GM13977 (cell line): ENCODE data around the gene KCNK17.
"Not testable (repeated sequence)": the region's sequence is repeated elsewhere in the genome, so short reads cannot be mapped to it uniquely, and the experiment has no call there.

Source experiments
- DNase-seq: peaks from one replicate; pipeline ENCODE4 v3.0.0; 2012; ENCODE audit warnings: low spot score
- CTCF ChIP-seq: IDR thresholded peaks from 2 replicates; pipeline ENCODE4 v1.5.1; 2012; ENCODE audit warnings: mild to moderate bottlenecking, control low read depth; ENCODE audit not compliant: insufficient read depth; ENCODE audit errors: extremely low read depth, missing control alignments
- in situ Hi-C: fragments of 300-500 bp; cut with MboI; formaldehyde crosslinking; loops from one replicate; pipeline ENCODE4 v1.12.0; 2022; ENCODE audit warnings: low sequenced_read_pairs, low pct_unique_long_range_greater_than_20kb, mixed read lengths, inconsistent platforms; ENCODE audit not compliant: unreplicated experiment

The KCNK17 gene

GRCh38 chr6:39287601-39288000, 26.6 kb downstream of the KCNK17 start:
- TF ChIP-seq CTCF = no peak
- no peak for DNase-seq
- in situ Hi-C loops = no loop called here

GRCh38 chr6:39286596-39286995, 27.6 kb downstream of the KCNK17 start:
- DNase-seq, in situ Hi-C loops: not testable (repeated sequence)

DNA sequence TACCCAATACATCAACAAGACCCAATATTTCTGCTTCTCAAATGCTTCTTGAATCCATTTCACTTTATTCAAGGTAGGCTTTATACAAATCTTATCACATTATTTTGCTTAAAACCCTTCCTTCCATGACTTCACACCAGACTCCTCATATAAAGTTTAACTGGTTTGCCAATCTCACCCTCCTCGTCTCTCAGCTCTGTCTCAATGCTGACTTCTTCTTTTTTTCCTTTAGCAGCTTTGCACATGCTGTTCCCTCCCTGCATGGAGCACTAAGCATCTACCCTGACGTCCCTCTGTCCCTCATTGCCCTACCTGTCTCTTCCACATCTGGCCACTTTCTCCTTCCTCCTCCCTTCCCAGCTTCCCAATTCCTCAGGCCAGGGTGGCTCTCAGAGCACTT, 31.4 kb downstream of the KCNK17 start:
- in situ Hi-C loops = no loop called here
- DNase-seq = no peak
- TF ChIP-seq CTCF = no peak

DNA sequence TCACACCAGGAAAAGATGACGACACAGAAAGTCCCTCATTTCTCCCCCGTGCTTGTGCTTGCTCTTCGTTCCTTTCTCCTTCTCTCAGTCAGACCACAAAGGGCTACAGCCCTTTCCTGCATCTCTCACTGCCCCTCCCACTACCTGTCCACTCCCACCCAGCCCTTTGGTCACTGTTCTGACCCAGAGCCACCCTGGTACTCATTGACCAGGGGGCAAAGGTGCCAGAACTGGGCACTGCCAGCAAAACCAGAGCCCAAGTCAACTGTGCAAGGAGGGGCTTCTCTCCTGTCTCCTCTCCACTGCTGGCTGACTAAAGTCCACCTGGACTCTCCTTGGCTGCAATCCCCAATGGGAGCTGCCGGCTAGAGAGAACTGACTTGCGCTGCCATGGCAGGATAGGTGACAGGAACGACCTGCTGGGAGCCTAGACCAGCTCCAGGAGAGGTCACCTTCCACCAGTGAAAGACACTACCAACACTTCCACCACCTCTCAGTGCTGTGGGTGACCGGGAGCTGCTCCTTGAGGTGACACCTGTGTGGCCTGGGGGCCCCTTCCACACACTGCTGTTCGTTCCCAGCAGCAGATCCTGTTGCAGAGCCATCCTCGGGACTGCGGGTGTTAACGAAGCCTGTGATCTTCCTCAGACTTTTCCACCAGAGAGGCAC, 32.8 kb downstream of the KCNK17 start:
- DNase-seq = no peak
- in situ Hi-C loops = no loop called here
- no peak for TF ChIP-seq CTCF

GRCh38 chr6:39280247-39280731, 33.9 kb downstream of the KCNK17 start:
- in situ Hi-C loops = no loop called here
- TF ChIP-seq CTCF = no peak
- DNase-seq = no peak

DNA sequence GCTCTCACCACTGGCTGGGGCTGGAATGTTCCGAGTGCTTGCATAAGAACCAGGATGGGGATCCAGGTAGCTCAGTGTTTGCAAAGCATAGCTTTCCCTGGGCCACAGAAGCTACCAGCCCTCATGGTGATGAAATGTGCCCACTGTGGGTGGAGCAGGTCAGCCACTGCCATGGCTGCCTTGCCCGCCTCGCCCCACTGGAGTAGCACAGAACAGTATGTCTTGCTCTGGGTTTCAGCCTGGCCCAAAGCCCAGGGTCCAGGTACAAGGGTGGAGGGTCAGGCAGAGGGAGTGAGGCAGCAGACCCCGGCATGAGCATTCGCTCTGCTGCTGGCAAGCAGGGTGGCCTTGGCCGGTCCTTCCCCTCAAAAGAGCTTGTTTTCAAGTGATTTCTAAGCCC, 34.7 kb downstream of the KCNK17 start:
- TF ChIP-seq CTCF = no peak
- DNase-seq = no peak
- in situ Hi-C loops = no loop called here

- in situ Hi-C loops = no loop called here
- no peak for TF ChIP-seq CTCF
Observed at GRCh38 chr6:39276379-39276995, 37.7 kb downstream of the KCNK17 start.

More at GRCh38 chr6:39276379-39276995, 37.7 kb downstream of the KCNK17 start:
- no peak for DNase-seq
